ENCODE results near the gene SNAPC1.

Gene SNAPC1

DNA sequence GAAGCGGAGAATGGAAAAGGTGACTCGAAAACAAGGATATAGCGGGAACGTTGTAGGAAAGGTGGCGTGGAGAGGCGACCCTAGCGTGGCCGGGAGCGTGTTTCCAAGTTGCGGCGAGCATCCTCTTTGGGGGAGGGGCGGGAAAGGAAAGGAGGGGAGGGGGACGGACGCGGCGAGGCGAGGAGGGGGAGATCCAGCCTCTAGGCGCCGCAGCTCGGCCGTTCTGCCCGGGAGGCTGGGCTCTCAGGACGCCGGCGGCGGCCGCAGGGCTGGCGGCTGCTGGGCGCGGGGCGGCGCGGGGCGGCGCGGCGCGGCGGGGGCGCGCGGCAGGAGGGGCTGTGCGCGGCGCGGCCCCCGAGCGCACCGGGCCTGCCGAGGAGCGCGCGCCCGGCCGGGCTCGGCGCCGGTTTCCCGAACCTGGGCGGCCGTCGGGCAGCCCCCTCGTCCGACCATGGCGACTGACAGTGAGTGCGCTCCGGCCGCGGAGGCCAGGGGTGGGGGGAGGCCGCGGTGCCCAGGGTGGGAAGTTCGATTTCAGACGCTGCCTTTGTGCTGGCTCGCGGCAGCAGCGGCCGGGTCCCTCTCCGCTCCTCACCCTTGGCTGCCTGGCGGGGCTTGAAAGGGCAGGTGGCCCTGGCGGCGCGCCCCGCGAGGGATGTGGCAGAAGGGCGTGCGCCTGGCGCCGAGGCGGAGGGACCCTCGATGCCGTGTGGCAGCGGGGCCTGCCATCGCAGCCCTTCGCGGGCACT is 50.3 kb downstream of the SNAPC1 start, which contains the start of gene SYT16:
TSS of gene SYT16 (plus strand) at position 357 of the 749 bp plus-strand sequence.
- peak; percentile 72 for DNase-seq

DNA sequence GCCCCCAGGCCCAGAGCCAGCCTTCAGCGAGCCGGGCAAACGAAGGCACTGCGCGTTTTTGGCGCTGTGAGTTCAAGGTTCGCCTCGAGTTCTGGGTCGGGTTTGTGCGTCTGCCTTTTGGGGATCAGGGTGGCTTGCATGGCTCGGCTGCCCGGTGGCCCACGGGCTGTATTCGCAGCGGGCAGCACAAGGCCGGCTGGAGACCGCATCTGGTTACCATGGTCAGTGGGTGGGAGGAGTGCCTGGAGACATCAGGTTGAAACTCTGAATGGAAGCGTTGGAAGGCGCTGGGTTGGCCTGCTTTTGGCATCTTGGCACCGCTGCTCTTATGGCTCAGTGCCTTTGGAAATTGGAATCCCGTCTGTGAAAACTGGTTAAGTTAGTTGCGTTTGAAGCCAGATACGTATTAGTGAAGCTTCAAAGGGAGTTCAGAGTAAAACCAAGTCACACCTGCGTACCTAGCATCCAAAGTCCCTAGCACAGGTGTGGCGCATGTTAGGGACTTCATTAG is 50.9 kb downstream of the SNAPC1 start:
- peak; percentile 53 for DNase-seq

DNA sequence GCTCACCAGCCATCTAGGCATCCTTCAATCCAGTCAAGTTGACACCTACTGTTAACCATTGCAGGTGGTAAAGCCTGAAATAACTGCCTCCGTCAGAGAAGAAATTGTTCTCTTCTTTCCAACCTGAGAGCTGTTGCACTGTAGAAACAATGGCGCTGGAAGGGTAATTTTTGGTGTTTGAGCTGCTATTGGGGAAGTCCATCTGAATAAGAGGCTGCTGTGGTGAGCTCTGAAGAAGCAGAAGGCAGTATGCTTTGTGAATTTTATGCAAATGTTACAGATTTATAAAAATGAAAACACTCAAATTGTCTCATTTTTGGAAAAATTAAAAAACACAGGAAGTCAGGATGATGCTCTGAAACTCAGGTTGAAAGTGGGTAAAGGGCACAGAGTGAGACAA is 60.2 kb downstream of the SNAPC1 start:
- no peak for DNase-seq

- DNase-seq, result no peak
Observed at GRCh38 chr14:61832783-61833182, 70.6 kb downstream of the SNAPC1 start.

GRCh38 chr14:61836184-61836583 is 74.0 kb downstream of the SNAPC1 start:
- peak; percentile 28 for DNase-seq

GRCh38 chr14:61836807-61837206 is 74.6 kb downstream of the SNAPC1 start:
- no peak for DNase-seq

DNA sequence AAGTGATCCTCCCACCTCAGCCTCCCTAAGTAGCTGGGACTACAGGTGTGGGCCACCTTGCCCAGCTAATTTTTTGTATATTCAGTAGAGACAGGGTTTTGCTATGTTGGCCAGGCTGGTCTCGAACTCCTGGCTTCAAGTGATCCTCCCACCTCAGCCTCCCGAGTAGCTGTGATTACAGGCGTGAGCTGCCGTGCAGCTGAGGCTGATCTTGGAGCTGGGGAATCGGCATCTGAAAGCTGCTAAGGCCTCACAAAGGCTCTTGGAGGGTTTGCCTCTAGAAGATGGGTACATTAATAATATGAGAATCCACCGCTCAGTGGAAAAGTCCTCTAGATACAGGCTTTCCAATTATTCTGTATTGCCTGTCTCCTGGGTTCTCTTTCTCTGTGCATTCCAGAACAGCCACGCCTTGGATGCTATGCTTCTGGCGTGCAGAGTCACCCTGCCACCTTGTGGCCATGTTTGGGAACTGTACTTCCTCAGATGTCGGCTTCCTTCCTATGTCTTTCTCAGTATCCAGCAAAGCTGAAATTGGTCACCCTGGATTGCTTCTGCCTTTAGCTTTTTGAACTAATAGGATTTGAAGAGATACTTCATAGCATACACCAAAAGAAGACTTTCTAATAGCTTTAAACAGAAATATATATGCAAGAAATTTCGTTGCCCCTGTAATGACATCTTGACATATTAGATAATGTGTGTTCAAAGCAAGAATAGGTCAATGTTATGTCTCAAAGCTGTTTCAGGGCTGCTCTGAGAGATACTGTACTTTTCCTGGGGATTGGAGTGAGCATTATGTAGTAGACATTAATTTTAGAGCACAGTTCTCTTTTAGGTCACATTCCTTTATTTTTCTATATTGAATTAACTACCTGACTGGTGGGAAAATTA is 75.4 kb downstream of the SNAPC1 start:
- peak; percentile 83 for DNase-seq

DNA sequence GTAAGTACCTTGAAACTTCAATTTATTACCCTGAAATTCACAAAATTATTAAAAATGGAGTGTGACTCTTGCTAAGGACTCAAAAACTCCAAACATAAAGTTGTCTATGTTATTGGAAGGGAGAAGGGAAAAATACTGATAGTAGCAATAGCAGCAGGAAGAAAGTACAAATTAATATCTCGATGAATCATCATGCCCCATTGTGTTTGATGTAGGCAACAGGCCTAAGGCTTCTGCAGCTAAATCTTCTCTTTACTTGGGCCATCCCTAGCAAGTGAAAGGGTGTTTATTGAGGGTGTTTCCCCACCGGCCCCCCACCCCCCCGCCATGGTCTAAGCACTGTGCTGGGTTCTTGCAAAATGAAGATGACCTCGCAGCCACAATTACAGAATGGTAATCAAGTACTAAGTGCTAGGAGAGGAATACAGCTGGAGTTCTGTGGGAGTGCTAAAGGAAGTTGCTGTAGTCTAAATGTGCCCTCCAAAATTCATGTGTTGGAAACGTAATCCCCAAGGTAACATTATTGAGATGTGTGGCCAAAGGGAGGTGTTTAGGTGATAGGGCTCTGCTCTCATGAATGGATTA is 76.5 kb downstream of the SNAPC1 start:
- DNase-seq, result no peak

DNA sequence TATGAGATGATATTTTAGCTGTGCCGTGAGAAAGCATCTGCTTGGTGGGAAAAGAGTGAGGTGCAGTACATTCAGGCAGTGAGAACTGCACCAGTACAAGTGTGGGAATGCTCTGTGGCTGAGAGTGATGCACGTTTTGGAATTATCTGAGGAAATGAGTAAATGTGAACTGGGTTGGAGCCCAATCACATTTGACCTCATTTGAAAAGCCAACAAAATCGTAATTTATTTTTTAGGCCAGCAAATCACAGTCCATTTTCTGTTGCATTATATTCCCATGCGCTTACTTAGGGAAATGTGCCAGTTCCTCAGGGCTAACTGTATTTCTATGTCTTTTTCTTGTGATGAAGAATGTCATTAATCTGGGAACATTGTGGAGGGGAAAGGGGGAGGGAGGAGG is 77.3 kb downstream of the SNAPC1 start:
- DNase-seq, result no peak

DNA sequence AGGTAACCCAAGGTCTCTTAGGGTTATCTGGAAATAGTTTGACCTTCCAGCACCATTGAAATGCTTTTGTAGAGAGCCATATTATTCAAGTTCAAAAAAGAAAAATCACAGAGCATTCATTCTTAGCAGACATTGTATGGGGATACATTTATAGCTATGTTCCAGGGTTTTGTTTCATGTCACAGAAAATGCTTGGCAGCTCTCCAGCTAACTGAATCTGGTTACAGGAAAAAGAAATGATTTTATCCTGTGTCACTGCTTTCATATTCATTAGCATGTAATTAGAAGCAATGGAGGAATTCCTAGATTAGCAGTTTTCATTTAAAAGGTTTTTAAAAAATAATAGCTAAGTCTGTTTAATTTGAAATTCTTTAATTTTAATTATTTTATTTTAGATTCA is 78.9 kb downstream of the SNAPC1 start:
- DNase-seq, result peak; percentile 54
